WTC11 (cell line): ENCODE data around the gene RUNX1.

Experiments used
- ATF6 ChIP-seq: sonication (generic); formaldehyde crosslinking; IDR thresholded peaks from 2 replicates; pipeline ENCODE4 v1.8.1; 2023; ENCODE audit warnings: mild to moderate bottlenecking, missing genetic modification reagents
- CDX4 ChIP-seq: fragments of 250-450 bp; sonication (Bioruptor Pico); IDR thresholded peaks from 2 replicates; pipeline ENCODE4 v1.9.0; 2021; ENCODE audit warnings: moderate library complexity, mild to moderate bottlenecking, inconsistent platforms, borderline replicate concordance
- CREB1 ChIP-seq: sonication (generic); formaldehyde crosslinking; IDR thresholded peaks from 2 replicates; pipeline ENCODE4 v1.8.0; 2023; ENCODE audit warnings: mild to moderate bottlenecking, missing genetic modification reagents
- ESRRA ChIP-seq: sonication (generic); formaldehyde crosslinking; IDR thresholded peaks from 2 replicates; pipeline ENCODE4 v1.8.1; 2022; ENCODE audit warnings: mild to moderate bottlenecking, missing genetic modification reagents, borderline replicate concordance
- FOXK1 ChIP-seq: sonication (generic); formaldehyde crosslinking; IDR thresholded peaks from 2 replicates; pipeline ENCODE4 v1.8.0; 2022; ENCODE audit warnings: mild to moderate bottlenecking, moderate library complexity, missing genetic modification reagents
- JUN ChIP-seq: sonication (generic); formaldehyde crosslinking; IDR thresholded peaks from 2 replicates; pipeline ENCODE4 v1.8.0; 2023; ENCODE audit warnings: mild to moderate bottlenecking, missing genetic modification reagents
- NFATC4 ChIP-seq: fragments of 250-450 bp; sonication (Bioruptor Pico); IDR thresholded peaks from 2 replicates; pipeline ENCODE4 v1.9.0; 2021; ENCODE audit warnings: mild to moderate bottlenecking
- NR1H2 ChIP-seq: sonication (generic); formaldehyde crosslinking; IDR thresholded peaks from 2 replicates; pipeline ENCODE4 v1.9.0; 2021; ENCODE audit warnings: mild to moderate bottlenecking, moderate library complexity, missing genetic modification reagents
- ZBTB43 ChIP-seq: sonication (generic); formaldehyde crosslinking; IDR thresholded peaks from 2 replicates; pipeline ENCODE4 v1.8.1; 2023; ENCODE audit warnings: mild to moderate bottlenecking, missing genetic modification reagents
- ZNF263 ChIP-seq: sonication (generic); formaldehyde crosslinking; IDR thresholded peaks from 2 replicates; pipeline ENCODE4 v1.8.1; 2022; ENCODE audit warnings: low read depth, mild to moderate bottlenecking, moderate library complexity, missing genetic modification reagents
- TF ChIP-seq, protein P1 (sequence below): fragments of 200-600 bp; IDR thresholded peaks from 2 replicates; pipeline ENCODE4 v1.8.0; 2022; ENCODE audit warnings: antibody characterized with exemption
- TF ChIP-seq, protein P2 (sequence below): sonication (generic); formaldehyde crosslinking; IDR thresholded peaks from 2 replicates; pipeline ENCODE4 v1.8.0; 2022; ENCODE audit warnings: mild to moderate bottlenecking, missing genetic modification reagents
- TF ChIP-seq, protein P3 (sequence below): sonication (generic); formaldehyde crosslinking; IDR thresholded peaks from 2 replicates; pipeline ENCODE4 v1.8.0; 2022; ENCODE audit warnings: mild to moderate bottlenecking, missing genetic modification reagents
- TF ChIP-seq, protein P4 (sequence below): sonication (generic); formaldehyde crosslinking; IDR thresholded peaks from 2 replicates; pipeline ENCODE4 v1.8.1; 2022; ENCODE audit warnings: mild to moderate bottlenecking, moderate library complexity, missing genetic modification reagents

DNA sequence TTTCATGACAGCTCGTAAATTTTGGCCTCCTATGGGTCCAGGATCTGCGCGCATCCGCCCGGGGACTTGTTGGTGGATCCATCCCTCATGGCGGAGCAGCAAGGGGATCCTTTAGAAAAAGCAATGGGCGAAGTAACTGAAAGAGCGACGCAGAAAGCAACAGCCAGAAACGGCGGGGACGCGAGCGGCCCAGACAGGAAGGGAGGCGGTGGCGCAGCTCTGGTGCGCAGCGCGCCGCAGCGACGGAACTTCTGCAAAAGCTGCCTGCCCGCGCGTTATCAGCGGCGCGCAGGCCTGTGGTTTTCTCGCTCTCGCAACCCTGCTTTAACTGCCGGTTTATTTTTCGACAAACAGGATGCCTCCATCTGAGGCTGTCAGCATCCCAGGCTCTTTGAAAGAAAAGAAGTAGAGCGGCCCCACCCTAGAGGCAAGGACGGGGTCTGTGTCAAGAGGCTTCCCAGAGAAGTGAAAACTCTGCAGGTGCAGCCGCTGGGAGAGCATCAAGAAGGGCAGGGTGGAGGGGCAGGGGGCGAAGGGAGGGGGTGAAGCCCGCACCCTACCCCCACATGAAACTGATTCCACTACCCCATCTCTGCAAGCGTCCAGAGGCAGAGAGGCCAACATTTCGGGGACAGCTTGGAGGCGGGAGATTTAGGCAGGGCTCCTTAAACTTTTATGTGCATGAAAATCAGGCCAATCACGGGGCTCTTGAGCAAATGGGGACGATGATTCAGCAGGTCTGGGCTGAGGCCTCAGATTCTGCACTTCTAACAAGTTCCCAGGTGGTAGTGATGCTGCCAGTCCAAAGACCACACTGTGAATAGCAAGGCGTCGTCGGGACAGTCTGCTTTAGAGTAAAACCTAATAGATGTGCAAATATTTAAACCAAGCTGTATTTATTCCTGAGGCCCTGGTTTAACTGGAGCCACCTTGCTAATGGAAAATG, 22.2 kb downstream of the RUNX1 start:
- TF ChIP-seq, protein P1, sequence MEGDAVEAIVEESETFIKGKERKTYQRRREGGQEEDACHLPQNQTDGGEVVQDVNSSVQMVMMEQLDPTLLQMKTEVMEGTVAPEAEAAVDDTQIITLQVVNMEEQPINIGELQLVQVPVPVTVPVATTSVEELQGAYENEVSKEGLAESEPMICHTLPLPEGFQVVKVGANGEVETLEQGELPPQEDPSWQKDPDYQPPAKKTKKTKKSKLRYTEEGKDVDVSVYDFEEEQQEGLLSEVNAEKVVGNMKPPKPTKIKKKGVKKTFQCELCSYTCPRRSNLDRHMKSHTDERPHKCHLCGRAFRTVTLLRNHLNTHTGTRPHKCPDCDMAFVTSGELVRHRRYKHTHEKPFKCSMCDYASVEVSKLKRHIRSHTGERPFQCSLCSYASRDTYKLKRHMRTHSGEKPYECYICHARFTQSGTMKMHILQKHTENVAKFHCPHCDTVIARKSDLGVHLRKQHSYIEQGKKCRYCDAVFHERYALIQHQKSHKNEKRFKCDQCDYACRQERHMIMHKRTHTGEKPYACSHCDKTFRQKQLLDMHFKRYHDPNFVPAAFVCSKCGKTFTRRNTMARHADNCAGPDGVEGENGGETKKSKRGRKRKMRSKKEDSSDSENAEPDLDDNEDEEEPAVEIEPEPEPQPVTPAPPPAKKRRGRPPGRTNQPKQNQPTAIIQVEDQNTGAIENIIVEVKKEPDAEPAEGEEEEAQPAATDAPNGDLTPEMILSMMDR: no peak
- TF ChIP-seq, protein P2, sequence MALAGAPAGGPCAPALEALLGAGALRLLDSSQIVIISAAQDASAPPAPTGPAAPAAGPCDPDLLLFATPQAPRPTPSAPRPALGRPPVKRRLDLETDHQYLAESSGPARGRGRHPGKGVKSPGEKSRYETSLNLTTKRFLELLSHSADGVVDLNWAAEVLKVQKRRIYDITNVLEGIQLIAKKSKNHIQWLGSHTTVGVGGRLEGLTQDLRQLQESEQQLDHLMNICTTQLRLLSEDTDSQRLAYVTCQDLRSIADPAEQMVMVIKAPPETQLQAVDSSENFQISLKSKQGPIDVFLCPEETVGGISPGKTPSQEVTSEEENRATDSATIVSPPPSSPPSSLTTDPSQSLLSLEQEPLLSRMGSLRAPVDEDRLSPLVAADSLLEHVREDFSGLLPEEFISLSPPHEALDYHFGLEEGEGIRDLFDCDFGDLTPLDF (CRISPR knock-in tag): no peak
- TF ChIP-seq NR1H2 (CRISPR knock-in tag) (no peak), CREB1 (no peak), ATF6 (CRISPR knock-in tag) (no peak), NFATC4 (no peak), CDX4 (CRISPR knock-in tag) (no peak), ESRRA (no peak), ZBTB43 (no peak), JUN (CRISPR knock-in tag) (no peak), FOXK1 (CRISPR knock-in tag) (no peak), ZNF263 (CRISPR knock-in tag) (no peak)
- TF ChIP-seq, protein P3, sequence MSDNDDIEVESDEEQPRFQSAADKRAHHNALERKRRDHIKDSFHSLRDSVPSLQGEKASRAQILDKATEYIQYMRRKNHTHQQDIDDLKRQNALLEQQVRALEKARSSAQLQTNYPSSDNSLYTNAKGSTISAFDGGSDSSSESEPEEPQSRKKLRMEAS: no peak; the same call in 1 of the 2 replicates
- TF ChIP-seq, protein P4, sequence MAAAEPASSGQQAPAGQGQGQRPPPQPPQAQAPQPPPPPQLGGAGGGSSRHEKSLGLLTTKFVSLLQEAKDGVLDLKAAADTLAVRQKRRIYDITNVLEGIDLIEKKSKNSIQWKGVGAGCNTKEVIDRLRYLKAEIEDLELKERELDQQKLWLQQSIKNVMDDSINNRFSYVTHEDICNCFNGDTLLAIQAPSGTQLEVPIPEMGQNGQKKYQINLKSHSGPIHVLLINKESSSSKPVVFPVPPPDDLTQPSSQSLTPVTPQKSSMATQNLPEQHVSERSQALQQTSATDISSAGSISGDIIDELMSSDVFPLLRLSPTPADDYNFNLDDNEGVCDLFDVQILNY: no peak
